GM19455 (cell line): ENCODE measurements around the gene RPS23.

Source experiments
- ATAC-seq: cut with Tn5 transposase; IDR thresholded peaks from one replicate; pipeline ENCODE4 v1.9.1; 2021; ENCODE audit not compliant: unreplicated experiment

The RPS23 gene

GRCh38 chr5:82246960-82247574 is 31.1 kb downstream of the RPS23 start:
- no peak for ATAC-seq

GRCh38 chr5:82244854-82245635 is 33.1 kb downstream of the RPS23 start:
- no peak for ATAC-seq

GRCh38 chr5:82244151-82244550 is 34.0 kb downstream of the RPS23 start:
- no peak for ATAC-seq

GRCh38 chr5:82234885-82235284 is 43.3 kb downstream of the RPS23 start:
- ATAC-seq, result no peak

GRCh38 chr5:82225525-82226172 is 52.5 kb downstream of the RPS23 start:
- ATAC-seq, result peak; percentile 90
